Mononuclear cell (primary cell): Measurements from ENCODE around the gene GPR78. TPM values are rescaled to one million over a fixed set of nuclear protein-coding genes. Genes with fewer than 3 reads are reported as not detected.

Experiments
- H3K27me3 ChIP-seq: 2 replicates; pipeline ENCODE4 v1.6.0; 2011; ENCODE audit warnings: low read length, control low read depth; ENCODE audit not compliant: insufficient read depth
- H3K4me1 ChIP-seq: 2 replicates; pipeline ENCODE4 v1.5.1; 2011; ENCODE audit warnings: mild to moderate bottlenecking, low read length, control low read depth; ENCODE audit not compliant: insufficient read depth
- H3K4me3 ChIP-seq: 2 replicates; pipeline ENCODE4 v1.5.1; 2011; ENCODE audit warnings: mild to moderate bottlenecking, low read length, moderate library complexity
- H3K9me3 ChIP-seq: 2 replicates; pipeline ENCODE4 v1.5.1; 2011; ENCODE audit warnings: low read depth, mild to moderate bottlenecking, control low read depth, low read length
- total RNA-seq: library from RNA; depleted of rRNA; stranded (reverse); fragments of >200 nt; gene quantifications from one replicate; pipeline ENCODE4 v1.2.3, GENCODE V29; 2012

The GPR78 gene
- not detected for total RNA-seq

DNA sequence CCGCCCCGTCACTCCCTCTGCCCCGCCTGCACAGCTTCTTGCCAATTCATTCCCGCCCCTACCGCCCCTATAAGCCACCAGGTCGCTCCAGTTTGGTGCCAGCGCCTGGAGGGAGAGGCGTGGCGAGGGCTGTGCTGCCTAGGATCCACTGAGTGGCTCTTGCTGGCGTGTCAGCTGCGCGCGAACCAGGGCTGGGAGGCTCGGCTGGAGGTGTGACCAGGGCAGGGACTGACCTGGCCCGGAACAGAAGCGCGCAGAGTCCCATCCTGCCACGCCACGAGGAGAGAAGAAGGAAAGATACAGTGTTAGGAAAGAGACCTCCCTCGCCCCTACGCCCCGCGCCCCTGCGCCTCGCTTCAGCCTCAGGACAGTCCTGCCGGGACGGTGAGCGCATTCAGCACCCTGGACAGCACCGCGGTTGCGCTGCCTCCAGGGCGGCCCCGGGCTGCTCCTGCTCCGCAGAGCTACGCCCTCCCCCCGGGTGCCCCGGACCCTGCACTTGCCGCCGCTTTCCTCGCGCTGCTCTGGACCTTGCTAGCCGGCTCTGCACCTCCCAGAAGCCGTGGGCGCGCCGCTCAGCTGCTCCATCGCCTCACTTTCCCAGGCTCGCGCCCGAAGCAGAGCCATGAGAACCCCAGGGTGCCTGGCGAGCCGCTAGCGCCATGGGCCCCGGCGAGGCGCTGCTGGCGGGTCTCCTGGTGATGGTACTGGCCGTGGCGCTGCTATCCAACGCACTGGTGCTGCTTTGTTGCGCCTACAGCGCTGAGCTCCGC, at the start of gene GPR78:
Gene GPR78 (plus strand): TSS at position 72 of the 773 bp plus-strand sequence. CDS start 591 bp downstream, at position 663.
- H3K9me3 ChIP-seq: no peaks in the 10 kb centered on the region
- no peaks in the 10 kb centered on the region for H3K27me3 ChIP-seq
- no peaks in the 10 kb centered on the region for H3K4me1 ChIP-seq
- no peak within 1 kb of the TSS for H3K4me3 ChIP-seq

DNA sequence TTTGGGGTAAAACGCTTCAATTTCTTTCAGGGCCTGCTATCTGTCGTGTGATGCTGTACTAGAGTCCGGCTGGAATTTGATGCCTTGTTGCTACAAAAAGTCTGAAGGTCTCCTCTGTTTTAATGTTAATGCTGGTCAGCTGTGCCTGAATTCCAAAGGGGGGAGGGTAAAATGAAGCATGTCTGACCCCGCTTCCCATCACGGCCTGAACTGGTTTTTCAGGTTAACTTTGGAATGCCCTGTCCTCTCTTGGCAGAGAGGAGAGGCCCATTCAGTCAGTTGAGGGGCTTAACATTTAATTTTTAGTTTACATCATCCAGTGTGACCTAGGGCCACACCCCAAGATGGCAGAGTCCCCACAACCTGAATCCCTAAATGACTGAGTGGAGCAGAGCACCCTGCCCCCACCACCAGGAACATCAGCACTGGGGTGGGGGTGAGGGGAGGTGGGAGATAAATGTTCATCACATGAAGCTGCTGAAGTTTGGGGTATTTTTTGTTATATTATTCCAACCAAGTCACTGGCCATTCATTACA, 47.9 kb upstream of the GPR78 start:
- Histone ChIP-seq H3K27me3 (no peaks in the 10 kb centered on the region), H3K9me3 (no peaks in the 10 kb centered on the region), H3K4me1 (no peaks in the 10 kb centered on the region), H3K4me3 (no peak overlapping the region)

DNA sequence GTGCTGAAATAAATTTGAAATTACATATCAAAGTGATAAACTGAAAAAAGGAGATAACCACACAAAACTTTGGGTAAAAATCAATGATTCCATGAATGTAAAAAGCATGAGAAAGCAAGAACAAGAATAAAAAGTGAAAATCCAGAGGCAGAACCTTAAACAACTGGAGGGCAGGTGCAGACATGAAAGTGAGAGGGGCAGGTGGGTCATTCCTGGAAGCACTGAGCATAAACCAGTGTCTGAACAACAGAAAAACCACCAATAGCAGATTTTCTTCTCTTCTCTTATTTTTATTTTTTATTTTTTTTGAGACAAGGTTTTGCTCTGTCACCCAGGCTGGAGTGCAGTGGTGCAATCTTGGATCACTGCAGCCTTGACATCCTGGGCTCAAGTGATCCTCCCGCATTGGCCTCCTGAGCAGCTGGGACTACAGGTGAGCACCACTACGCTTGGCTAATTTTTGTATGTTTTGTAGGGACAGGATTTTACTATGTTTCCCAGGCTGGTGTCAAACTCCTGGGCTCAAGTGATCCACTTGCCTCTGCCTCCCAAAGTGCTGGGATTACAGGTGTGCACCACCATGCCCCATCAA, 46.8 kb upstream of the GPR78 start:
- Histone ChIP-seq H3K9me3 (no peaks in the 10 kb centered on the region), H3K4me3 (no peak overlapping the region), H3K27me3 (no peaks in the 10 kb centered on the region), H3K4me1 (no peaks in the 10 kb centered on the region)

GRCh38 chr4:8534129-8534528, 46.1 kb upstream of the GPR78 start:
- no peaks in the 10 kb centered on the region for H3K4me1 ChIP-seq
- no peaks in the 10 kb centered on the region for H3K9me3 ChIP-seq
- no peak overlapping the region for H3K4me3 ChIP-seq
- no peaks in the 10 kb centered on the region for H3K27me3 ChIP-seq

- Histone ChIP-seq H3K9me3 (no peaks in the 10 kb centered on the region), H3K4me1 (no peaks in the 10 kb centered on the region), H3K27me3 (no peaks in the 10 kb centered on the region), H3K4me3 (no peak overlapping the region)
These were observed 45.6 kb upstream of the GPR78 start for GRCh38 chr4:8534611-8535010.

GRCh38 chr4:8536467-8536866, 43.7 kb upstream of the GPR78 start:
- Histone ChIP-seq H3K9me3 (no peaks in the 10 kb centered on the region), H3K4me3 (no peak overlapping the region), H3K27me3 (no peaks in the 10 kb centered on the region), H3K4me1 (no peaks in the 10 kb centered on the region)

- Histone ChIP-seq H3K4me3 (no peak overlapping the region), H3K27me3 (no peaks in the 10 kb centered on the region), H3K9me3 (no peaks in the 10 kb centered on the region), H3K4me1 (no peaks in the 10 kb centered on the region)
These were observed 43.1 kb upstream of the GPR78 start for GRCh38 chr4:8537041-8537461.

GRCh38 chr4:8538076-8538702, 42.0 kb upstream of the GPR78 start:
- Histone ChIP-seq H3K27me3 (no peaks in the 10 kb centered on the region), H3K4me1 (no peaks in the 10 kb centered on the region), H3K4me3 (no peak overlapping the region), H3K9me3 (no peaks in the 10 kb centered on the region)

- Histone ChIP-seq H3K4me1 (no peaks in the 10 kb centered on the region), H3K4me3 (no peak overlapping the region), H3K27me3 (no peaks in the 10 kb centered on the region), H3K9me3 (no peaks in the 10 kb centered on the region)
These were observed 41.3 kb upstream of the GPR78 start for GRCh38 chr4:8538703-8539567.

DNA sequence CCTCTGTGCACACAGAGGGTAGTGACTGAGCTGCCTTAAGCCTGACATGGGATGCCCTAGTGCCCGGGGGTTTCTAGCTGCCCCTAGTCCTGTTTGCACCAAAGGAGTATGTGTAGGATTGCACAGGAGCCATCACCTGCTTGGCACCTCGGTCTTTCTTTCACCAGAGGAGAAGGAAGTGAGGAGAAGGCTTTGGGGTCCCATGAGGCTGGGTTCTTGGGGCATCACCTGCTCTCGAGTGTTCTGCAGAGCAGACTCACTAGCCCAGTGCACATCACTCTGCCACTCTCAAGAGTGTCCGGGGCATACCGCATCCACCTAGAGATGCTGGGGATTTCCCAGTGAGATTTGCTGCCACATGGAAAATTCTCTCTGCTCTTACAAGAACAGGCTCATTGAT, 40.5 kb upstream of the GPR78 start:
- Histone ChIP-seq H3K27me3 (no peaks in the 10 kb centered on the region), H3K4me3 (no peak overlapping the region), H3K4me1 (no peaks in the 10 kb centered on the region), H3K9me3 (no peaks in the 10 kb centered on the region)

- H3K4me3 ChIP-seq: no peak overlapping the region
- H3K4me1 ChIP-seq: no peaks in the 10 kb centered on the region
- H3K27me3 ChIP-seq: no peaks in the 10 kb centered on the region
- H3K9me3 ChIP-seq: no peaks in the 10 kb centered on the region
These were observed 40.1 kb upstream of the GPR78 start for GRCh38 chr4:8540072-8540471.

DNA sequence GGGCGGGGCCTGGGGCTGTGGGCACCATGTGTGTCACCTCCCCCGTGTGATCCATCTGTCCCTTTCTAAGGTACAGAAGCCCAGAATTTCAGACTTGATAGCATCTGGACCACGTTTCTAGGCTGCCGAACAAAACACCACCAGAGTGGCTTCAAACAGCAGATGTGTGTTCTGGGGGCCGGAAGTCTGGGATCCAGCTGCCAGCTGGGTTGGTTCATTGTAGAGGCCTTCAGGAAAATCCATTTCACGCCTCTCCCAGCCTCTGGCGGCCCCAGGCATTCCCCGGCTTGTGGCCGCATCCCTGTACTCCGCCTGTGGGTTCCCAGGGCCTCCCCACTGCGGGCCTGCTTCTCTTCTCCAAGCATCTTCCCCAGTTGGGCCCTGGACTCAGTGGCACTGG, 39.6 kb upstream of the GPR78 start:
- no peaks in the 10 kb centered on the region for H3K27me3 ChIP-seq
- no peaks in the 10 kb centered on the region for H3K4me1 ChIP-seq
- no peak overlapping the region for H3K4me3 ChIP-seq
- no peaks in the 10 kb centered on the region for H3K9me3 ChIP-seq

- H3K9me3 ChIP-seq: no peaks in the 10 kb centered on the region
- no peaks in the 10 kb centered on the region for H3K27me3 ChIP-seq
- no peak overlapping the region for H3K4me3 ChIP-seq
- no peaks in the 10 kb centered on the region for H3K4me1 ChIP-seq
These were observed 39.2 kb upstream of the GPR78 start for GRCh38 chr4:8540991-8541390.

DNA sequence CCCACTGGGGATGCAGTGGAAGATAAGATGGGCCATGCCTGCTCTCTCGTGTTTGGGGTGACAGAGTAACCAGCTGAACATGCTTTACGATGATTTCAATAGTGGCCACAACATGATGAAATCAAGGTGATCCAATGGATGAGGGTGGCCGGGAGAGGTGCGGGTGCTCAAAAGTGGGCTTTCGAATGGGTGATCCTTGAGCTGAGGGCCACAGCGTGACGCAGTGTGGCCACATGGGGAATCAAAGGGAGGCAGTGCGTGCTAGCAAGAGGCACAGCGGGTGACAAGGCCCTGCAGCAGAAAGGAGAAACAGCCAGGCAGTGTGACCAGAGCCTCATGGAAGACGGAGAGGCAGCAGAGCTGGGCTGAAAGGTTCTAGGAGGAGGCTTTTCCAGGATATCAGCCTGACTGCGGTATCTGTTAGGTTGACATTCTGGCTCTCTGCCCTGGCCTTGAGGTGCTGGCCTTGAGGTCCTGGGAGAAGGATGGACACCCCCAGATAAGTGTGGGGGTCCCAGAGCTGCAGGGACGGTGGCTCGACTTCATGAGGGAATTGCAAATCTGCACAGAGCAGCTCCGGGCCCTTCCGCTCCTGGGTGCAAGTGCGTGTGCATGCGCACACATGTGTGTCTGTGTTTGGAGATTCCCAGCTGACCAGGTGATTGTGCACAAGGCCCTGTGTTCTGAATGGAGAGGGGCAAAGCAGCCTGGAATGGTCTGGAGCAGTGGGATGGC, 38.0 kb upstream of the GPR78 start:
- H3K27me3 ChIP-seq: no peaks in the 10 kb centered on the region
- no peaks in the 10 kb centered on the region for H3K9me3 ChIP-seq
- no peak overlapping the region for H3K4me3 ChIP-seq
- H3K4me1 ChIP-seq: no peaks in the 10 kb centered on the region
